NK-92 (cell line): ENCODE results near the gene HOTAIR.

Source experiments
- DNase-seq: peaks from one replicate; lab custom pipeline; 2025; ENCODE audit not compliant: unreplicated experiment; lab: John Stamatoyannopoulos, UW

The HOTAIR gene

DNA sequence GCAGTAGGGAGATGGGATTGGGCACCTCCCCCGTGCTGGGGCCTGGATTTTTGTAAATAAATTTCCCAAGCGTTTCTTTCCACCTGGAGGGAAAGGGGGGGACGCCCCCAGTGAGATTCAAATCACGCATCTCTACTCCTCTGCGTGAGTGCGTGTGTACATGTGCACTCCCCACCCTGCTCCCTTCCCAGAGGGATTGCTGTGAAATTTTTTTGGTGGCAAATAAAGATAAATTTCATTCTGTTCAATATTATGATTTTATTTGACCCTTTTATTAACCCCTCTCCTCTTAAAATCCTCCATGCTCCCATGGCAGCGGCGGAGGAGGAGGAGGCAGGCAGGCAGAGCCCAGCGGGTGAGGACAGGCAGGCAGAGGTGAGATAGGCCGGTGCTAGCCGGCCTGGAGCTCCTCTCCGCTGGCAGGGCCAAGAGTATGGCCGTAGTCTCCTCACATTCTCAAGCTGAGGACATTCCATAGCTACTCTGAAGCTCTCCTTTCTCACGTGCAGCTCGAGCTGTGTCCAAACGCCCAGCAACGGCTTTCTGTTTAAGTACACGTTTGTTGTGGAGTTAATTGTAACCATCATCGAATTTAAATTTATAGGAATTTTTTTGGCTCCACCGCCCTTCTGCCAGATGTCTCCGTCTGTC lies 1.5 kb upstream of the HOTAIR start:
- no peak for DNase-seq

DNA sequence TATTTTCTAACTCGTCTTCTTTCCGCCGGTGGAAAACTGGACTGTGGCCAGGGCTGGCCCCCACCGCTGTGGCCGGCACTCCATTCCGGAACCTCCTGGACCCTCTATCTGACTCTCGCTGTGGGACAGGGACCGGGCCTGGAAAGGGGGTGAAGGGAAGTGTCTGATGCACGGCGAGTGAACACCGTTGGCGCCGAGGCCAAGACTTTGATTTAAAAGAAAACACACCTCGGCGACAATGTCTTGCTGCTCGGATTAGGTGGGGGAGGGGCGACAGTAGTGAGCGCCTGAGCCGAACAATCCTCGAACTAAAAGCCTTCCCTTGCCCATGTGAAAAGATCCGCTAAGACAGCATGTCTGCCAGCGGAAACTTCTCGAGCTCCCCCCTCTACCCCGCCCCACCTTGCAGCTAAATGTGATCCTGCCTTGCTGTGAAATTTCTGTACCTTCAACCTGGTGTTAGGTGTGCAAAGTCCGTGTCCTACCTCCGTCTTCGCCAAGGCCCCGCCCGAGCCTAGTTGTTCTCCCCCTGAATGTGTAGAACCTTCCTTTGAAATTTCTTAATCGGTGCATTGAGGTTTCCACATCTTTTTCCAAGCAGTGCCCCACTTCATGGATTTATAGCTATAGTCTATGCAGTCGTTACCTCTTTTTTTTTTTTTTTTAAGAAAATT lies 862 bp upstream of the HOTAIR start:
- no peak for DNase-seq

DNA sequence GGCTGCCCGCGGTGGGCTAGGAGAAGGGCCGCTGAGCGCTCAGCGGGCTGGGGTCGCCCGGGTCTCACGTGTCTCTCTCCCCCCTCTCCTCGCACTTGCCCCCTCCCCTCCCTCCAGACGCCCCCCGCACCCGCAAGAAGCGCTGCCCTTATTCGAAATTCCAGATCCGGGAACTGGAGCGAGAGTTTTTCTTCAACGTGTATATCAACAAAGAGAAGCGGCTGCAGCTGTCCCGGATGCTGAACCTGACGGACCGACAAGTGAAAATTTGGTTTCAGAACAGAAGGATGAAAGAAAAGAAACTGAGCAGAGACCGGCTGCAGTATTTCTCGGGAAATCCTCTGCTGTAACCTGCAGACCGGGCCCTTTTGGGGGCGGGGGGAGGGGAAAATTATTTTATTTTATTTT lies 314 bp upstream of the HOTAIR start:
- DNase-seq: no peak

DNA sequence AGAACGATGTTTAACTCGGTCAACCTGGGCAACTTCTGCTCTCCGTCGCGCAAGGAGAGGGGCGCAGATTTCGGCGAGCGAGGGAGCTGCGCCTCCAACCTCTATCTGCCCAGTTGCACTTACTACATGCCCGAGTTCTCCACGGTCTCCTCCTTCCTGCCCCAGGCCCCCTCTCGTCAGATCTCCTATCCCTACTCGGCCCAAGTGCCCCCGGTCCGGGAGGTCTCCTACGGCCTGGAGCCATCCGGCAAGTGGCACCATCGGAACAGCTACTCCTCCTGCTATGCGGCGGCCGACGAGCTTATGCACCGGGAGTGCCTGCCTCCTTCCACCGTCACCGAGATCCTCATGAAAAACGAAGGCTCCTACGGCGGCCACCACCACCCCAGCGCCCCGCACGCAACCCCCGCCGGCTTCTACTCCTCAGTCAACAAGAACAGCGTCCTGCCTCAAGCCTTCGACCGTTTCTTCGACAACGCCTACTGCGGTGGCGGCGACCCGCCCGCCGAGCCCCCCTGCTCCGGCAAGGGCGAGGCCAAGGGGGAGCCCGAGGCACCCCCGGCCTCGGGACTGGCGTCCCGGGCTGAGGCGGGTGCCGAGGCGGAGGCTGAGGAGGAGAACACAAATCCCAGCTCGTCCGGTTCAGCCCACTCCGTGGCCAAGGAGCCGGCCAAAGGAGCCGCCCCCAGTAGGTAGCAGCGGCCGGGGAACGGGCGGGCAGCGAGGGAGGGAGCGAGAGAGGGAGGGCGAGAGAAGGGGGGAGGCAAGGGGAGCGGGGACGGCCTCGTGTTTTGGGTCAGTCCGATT lies 1.3 kb downstream of the HOTAIR start:
- DNase-seq: no peak

DNA sequence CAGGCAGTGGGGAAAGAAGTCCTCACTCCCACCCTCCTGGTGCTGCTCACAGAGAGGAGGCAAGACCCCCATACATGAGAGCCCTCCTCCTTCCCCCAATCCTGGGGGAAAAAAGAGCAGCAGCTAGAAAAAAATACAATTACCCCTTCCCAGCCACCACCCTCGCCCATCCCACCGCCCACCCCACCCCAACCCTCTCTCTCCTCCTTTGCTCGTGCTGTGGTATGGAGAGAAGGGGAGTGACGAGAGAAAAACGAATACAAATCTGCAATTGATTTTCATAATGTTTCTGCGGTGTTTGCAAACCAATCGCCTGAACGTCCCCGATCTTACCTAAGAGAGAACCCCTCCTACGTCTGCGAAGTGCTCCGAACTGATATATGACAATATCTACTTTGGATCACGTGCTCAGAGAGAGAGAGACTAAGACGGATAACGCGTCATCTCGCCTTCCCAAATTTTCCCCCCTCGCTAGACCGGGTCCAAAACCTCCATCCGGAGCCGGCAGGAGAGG lies 2.0 kb downstream of the HOTAIR start, which contains the start of gene HOXC11:
Gene HOXC11 (plus strand): TSS at position 405 of the 514 bp plus-strand sequence. CDS start 116 bp downstream, outside the sequence.
- no peak for DNase-seq

DNA sequence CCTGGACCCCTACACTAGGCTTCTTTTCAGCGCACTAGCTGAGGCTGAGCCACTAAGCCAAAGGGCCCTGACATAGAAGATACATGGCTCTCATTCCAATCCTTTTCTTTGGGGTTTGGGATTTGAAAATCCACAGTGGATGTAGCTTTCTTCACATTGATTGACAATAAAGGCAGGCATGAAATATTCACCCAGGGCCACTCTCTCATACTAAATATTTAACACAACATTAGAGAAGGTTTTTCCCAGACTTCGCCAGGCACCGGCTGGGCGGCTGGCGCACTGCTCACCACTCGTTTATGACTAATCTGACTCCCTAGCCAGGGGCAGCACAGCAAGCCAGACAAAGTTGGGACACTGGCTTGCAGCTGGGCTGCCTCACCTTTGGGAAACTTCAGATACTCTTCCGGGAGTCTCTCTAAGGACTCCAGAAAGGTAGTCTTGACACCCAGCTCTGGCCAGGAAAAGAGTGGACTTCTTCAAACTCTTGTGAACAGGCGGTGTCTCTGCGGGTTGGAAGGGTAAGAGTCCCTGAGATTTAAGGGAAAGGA lies 2.5 kb downstream of the HOTAIR start:
- no peak for DNase-seq

DNA sequence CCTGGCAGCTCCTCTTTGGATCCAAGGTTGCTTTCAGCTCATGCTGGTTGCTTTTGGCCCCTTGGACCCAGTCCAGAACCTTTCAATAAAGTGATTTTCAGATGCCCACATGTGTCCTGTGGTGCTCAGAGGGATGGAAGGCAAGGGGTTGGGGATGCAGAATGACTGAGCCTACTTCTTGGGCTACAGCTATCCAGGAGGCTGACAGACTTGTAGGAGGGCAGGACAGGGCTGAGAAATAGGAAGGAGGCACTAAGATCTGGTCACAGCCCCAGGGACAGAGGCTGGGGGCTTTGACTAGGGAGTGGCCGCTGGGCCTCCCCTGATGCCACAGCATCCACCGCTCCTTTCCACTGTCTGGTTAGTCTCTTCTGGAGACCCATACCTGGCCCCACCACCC lies 3.1 kb downstream of the HOTAIR start:
- no peak for DNase-seq

DNA sequence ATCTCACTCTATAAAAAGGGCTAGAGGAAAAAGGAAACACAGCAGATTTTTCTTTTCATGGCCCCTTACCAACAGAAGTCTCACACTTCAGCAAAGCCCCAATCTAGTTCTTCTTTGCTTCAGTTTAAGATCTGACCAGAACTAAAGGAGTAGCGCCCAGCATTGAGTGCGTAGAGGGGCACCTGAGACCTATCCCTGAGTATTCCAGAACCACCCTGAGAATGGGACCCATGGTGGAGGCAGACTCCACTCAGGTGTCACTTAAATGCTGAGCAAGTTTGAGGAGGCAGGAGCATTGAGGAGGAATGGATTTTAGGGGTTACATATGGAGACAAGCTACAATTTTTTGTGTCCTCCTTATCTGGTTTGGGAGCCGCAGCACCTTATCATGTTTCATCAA lies 3.6 kb downstream of the HOTAIR start:
- DNase-seq: no peak

DNA sequence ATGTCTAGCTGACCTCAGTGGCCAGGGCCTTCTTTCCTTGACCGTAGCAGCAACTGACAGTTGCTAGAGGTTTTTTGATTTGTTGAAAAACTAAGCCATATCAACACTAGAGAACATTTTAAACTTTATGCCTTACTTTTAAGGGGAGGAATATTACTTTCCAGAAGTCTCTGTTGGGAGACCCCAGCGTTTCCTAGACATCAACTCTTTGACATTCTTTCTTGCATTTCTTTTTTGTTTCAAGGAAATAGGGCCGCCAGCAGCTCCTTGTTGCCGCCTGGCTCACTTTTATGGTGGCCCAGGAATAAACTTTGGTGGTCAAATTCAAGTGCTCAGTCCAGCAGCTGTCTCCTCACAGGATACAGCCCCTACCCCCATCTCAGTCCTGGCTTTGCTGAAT lies 4.3 kb downstream of the HOTAIR start:
- no peak for DNase-seq

DNA sequence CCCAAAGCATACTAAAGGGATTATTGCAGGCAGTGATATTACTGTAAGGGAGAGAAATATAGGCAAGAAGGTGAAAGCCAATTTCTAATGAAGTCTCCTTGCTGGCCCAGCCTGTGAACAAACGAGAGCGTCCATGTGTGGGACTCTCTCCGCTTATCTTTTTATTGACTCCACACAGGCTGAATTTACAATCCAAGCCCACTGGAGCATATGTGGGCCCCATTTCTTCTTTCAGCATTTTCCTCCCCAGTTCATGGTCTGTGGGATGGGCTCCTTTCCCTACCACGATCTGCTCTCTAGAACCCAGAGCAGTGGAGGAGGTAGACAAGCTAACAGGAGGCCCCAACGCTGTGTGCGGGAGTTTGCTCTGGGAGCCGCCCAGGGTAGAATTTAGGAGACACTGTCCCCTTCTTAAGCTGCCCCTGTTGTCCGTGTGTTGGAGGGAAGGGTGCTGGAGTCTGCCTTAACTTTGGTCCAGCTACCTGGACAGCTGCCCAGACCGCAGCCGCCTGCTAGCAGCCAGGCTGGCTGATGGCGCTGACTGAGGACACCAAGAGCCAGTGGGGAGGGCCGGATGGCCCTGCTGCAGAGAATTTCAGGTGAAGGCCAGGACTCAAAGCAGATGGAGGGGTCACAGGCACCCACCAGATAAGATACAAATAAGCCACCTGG lies 5.0 kb downstream of the HOTAIR start:
- no peak for DNase-seq

DNA sequence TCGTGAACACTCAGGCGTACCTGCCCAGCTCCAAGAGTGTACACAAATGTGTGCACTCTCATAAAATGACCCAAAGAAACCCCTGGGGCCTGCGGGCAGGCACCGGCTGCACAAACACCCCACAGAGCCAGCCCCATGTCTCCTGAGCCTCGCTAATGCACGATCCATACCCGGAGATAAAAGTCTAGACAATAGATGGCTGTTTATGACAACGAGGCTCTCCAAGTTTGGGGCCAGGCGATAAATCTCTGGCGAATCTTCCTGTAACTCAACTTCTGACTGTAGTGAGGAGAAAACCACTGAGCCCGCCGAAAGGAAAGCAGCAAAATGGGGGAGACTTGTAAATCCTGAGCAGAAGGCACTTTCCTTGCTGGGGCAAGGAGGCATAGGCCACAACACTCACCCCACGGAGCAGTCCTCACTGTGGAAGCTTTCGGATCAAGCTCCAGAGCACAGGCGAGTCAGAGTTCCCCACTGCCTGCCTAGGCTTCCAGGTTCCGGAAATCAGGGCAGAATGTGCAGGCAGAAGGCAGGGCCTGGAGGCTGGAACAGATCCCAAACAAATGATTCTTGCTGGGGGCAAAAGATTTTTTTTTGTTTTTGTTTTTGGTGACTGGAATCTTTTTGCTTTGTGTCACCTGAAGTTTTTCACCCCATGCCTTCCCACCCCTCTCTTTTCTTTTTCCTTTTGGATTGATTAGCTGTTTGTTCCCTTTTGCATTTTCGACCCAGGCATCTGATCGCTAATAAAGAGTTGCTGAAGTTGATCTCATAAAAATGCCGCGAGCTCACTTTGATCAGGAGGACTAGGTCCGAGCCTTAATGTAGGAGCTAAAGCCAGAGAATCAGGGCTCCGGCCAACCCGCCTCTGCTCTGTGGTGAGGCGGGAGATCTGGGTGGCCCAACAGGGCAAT lies 6.3 kb downstream of the HOTAIR start:
- DNase-seq: no peak

DNA sequence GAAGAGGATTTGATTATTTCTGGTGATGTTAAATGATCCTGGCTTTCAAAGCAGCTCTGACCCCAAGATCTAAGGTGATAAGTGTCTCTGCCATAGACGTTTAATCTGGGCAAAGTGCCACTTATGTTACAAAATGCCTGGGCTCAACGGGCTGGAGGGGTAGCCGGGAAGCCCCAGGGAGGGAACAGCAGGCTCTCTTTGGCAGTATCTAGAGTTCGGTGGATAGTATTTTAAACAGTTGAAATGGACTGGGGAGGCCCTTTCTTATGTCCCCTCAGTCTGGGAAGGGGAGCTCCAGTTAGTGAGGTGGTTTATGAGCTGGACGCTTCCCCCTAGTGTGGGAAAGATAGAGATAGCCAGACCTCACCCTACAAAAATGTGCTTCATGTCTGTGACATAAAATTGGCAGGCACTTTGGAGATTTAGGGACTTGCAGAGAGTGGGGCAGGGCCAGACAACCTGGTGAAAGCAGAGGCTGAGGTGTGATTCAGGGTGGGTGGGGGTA lies 7.3 kb downstream of the HOTAIR start:
- DNase-seq: no peak

DNA sequence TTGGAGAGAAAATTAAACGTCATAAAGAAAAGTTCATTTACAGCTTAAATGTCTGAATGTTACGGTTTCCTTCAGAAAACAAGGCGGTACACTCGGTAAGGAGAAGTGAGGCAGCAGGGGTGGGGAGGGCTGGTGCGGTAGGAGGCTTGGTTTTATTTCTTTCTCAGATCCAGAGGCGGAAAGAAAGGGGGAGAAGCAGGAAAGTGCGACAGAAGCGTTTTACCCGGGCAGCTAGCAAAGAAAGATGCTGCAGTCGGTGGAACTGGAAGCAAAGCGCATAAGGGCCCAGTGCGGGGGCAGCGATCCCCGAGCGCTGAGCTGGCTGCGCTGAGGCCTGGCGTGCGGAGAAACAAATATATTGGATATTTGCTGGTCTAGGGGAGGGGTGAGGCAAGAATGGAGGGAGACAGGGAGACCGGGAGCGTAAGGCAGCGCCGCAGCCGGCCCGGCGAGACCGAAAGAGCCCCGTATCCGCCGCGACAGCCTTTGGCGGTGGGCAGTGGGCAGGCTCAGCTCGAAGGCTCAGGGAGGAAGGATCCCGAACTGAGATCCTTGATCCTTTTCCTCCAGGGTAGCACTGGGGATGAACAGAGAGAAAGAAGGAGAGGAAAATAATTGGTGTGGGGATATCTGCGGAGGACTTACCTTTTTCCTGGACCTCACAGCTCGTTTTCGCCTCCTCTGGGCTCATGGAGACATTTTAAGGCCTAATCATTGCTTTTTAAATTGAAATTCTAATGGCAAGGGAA lies 8.2 kb downstream of the HOTAIR start:
- no peak for DNase-seq

DNA sequence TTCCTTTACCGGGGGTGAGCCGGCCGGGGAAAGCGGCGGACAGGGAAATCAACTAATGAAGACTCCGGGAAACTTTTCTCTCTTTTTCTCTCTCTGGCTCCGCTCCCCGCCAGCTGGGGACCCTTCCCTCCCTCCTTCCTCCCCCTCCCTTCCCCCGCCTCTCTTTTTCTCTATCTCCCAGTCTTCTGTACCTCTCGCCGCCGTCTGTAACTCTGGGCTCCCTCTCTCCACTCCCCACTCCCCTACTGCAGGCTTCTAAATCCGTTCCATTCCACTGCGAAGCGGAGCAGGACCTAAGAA lies 8.7 kb downstream of the HOTAIR start:
- DNase-seq: no peak

DNA sequence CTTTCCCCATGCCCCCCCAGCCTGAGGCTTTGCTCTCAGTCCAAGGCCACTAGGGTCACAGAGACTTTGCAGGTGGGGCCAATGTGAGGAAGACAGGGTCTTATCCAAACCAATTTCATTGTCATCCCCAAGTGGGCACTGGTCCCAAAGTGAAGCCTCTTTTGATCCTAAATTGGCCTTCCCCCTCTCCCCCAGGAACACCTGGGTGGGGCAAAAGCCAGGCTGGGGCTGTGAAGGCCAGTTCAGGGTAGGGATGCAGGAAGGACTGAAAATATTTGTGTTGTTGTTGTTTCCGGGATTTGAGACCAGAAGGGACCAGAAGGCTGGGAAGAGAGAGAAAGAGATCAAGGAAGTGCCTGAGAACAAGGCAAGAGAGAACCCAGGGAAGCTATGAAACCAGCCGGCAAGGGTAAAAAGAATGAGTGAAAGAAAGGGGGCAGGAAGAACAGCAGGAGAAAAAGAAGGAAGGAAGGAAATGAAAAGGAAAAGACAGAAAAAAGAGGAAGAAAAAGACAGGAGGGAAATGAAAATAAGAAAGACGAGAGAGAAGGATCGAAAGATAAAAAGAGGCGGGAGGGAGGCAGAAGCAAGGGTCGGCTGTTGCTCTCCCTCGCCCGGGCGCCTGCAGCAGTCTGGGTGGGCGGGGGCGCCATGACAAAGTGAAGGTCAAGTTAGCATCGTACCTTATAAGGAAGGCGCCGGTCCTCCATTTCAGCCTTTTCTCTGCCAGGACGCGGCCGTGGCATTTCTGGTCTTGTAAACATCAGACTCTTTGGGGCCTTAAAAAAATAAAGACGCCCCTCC lies 9.3 kb downstream of the HOTAIR start:
- DNase-seq: no peak

DNA sequence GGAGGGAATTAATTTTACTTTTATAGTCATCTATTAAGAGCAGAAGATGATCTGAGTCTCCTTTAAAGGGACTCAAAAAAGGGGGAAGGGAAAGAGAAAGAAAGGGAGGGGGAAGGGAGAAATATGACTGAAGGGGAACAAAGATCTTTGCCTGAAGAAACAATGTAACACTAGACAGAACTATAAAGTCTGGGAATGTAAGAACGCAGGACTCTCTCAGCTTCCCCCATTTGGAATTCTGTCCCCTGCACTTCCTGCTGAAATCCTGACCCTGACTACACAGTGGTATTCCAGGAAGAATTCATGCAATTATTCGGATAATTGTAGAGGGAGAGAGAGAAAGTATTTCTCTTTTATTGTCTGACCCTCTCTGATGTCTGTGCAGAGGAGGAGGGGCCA lies 10.4 kb downstream of the HOTAIR start:
- DNase-seq: no peak

DNA sequence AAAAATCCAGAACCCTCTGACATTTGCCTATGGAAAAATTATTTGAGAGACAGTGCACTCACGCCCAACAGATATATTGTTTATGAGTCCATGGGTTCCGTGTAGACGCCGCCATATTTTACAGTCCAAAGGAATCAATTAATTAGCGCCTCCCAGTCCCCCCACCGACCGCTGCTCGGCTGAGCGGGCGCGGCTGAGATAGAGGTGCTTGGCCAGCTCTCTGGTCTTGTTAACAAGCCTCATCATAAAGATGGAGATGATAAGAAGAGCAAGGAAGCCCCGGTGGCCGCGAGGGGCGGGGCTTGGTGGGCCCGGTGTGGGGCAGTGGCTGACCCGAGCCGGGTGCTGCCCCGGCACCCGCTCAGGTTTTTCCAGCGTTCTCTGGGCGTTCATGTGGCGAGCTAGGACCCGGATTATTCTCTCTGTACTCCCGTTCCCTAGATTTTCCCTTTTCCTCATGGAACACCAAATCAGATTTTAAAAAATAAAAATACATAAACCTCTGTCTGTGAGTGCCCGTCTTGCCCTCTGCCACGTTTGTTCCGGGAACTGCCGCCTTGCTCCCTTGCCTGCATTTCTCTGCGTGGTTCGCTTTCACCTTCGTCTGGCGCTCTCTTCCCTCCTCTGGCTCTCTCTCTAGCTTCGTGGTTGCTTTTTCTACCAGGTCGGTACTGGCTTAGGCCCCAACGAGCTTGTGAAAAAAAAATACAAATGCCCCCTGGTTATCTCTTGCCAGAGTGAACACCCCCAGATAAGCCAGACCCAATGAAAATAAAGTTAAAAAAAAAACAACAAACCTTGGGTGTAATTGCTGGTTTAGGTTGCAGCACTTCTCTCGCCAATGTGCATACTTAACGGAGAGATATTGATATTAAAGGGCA lies 11.1 kb downstream of the HOTAIR start:
- DNase-seq: no peak
